Left ventricle myocardium superior (tissue), 1 donor: ENCODE data around the gene PI4KA. TPM values are rescaled to one million over a fixed set of nuclear protein-coding genes. Genes with fewer than 3 reads are reported as not detected.
"Not testable (repeated sequence)": the region's sequence is repeated elsewhere in the genome, so short reads cannot be mapped to it uniquely, and the experiment has no call there.

Source experiments
- ATAC-seq: fragments of 200-7000 bp; cut with Tn5 transposase; one replicate; pipeline ENCODE4 v1.9.1; 2020; ENCODE audit warnings: mild to moderate bottlenecking, moderate library complexity
- DNase-seq: peaks from one replicate; pipeline ENCODE4 v3.0.0-alpha.2; 2020
- intact Hi-C: fragments of 100-400 bp; cut with micrococcal nuclease; formaldehyde crosslinking; loops from one replicate; pipeline ENCODE4 v1.11.0; 2022
- total RNA-seq: library from RNA; stranded (reverse); fragmentation: NEBNext Ultra II Directional; extraction: Animal tissue kit (Norgen Biotek cat#: 25700); gene quantifications from one replicate; pipeline ENCODE4 v1.2.1, GENCODE V29; 2021
- donor health status: DM: no; HTN: yes; CAD: no; lungs with severe emphysema.

PI4KA gene
- total RNA-seq, 1 donor from 2014 or later, result 46.2 TPM

DNA sequence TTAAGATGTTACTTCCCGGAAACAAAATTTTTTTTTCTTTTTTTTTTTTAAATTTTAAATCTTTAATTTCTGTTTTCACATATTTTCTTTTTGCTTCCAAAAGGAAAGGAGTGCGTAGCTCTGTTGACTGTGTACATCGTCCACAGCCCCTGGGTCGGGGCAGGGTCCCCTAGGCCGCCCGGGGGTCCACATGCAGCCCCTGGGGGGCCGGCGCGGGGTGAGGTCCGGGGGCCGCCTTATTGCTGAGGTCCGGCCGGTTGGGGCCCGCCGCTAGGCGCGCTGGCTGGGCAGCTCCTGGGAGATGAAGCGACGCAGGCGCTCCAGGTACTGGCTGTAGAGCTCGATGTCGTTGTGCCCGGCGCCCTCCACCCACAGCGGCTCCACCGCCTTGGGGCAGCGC lies 191.1 kb downstream of the PI4KA start:
- ATAC-seq, DNase-seq, intact Hi-C loops: not testable (repeated sequence)

DNA sequence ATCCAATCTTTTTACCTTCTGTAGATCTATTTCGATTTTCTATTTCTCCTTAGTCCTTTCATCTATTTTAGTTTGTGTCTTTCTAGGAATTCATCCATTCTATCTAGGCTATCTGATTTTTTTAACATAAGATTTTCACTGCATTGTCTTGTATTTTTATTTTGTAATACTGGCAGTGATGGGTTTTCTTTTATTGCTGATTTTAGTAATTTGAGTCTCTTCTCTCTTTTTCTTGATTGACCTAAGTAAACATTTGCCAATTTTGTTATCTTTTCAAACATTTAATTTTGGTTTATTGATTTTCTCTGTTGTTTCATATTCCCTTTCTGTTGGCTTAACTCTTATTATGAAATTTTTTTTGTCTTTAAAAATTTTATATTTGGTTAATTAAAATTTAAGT lies 192.1 kb downstream of the PI4KA start:
- ATAC-seq, result no peak
- intact Hi-C loops, result no loop called here
- DNase-seq, result no peak

DNA sequence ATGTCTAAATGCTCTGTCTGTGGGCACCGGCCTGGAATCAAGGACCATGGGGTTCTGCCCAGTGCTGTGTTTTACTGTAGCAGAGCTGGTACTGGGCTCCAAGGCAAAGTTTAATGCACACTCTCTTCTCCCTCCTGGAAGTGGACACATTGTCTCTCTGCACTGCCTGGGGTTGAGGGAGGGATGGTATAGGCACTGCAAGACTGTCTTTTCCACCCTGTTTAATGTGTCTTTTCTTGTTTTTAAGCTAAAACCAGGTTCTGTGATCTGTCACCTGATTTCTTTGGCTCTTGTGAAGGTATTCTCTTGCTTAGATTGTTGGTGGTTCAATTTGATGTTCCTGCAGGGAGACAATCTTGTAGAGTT lies 194.0 kb downstream of the PI4KA start:
- no peak for DNase-seq
- intact Hi-C loops, result no loop called here
- no peak for ATAC-seq

DNA sequence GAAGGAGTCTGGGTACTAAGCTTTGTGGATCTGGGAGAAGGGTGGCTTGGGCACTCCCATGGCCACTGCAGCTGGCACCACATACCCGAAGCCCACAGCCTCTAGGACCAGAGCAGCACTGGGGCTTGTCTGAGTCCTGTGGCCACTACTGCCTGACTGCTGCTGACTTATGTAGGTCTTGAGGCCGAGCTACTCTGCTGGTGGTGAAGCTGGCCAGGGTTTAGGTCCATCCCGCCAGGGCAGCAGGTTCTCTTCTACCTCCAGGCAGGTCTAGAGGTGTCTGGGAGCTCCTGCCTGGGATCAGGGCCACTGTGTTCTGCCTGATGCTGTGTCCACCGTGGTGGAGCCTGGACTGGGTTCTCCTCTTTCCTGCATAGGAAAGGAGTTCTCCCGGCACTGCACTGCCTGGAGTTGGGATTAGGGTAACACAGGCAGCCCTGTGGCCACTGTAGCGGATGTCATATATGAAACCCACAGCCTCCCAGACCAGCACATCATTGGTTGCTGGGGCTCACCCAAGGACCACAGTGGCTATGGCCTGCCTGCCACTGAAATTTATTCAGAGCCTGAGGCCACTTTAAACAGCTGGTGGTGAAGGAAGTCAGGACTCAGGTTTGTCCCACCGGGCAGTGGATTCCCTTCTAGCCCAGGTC lies 194.5 kb downstream of the PI4KA start:
- ATAC-seq, result no peak
- no peak for DNase-seq
- intact Hi-C loops, result no loop called here

DNA sequence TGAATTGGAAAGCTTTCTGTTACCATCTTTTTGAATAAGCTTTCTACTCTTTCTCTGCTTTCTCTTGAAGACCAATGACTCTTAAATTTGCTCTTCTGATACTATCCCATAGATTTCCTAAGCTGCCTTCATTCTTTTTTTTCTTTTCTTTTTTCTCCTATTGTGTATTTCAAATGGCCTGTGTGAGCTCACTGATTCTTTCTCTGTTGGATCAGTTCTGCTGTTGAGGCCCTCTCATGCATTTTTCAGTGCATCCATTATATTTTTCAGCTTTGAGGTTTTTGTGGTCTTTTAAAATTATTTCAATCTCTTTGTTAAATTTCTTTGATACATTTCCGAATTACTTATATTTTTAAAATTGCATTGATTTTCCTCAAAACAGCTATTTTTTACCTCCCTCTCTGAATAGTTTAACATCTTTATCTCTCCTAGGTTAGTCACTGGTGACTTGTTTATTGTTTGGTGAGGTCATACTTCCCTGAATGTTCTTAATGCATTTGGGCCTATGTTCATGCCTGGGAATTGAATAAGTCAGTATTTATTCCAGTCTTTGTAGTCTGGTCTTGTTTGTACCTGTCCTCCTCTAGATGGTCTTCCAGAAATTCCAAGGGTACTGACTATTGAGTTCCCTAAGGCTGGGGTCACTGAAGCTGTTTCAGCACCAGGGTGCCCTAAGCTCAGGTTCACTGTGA lies 195.3 kb downstream of the PI4KA start:
- DNase-seq (no peak), ATAC-seq (no peak)
- intact Hi-C loops, result no loop called here

DNA sequence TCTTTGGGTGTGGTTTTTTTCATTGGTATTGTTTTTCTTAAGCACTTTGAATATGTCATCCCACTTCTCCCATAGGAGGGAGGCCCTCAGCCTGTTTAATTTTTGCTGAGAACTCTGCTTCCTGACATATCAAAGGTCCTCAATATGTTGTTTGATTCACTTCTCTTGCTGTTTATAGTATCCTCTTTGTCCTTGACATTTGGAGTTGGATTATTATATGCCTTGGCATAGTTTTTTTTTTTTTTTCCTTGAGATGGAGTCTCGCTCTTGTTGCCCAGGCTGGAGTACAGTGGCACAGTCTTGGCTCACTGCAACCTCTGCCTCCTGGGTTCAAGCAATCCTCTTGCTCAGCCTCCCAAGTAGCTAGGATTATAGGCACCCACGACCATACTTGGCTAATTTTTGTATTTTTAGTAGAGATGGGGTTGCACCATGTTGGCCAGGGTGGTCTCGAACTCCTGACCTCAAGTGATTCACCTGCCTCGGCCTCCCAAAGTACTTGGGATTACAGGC lies 196.0 kb downstream of the PI4KA start:
- DNase-seq, ATAC-seq, intact Hi-C loops: not testable (repeated sequence)

DNA sequence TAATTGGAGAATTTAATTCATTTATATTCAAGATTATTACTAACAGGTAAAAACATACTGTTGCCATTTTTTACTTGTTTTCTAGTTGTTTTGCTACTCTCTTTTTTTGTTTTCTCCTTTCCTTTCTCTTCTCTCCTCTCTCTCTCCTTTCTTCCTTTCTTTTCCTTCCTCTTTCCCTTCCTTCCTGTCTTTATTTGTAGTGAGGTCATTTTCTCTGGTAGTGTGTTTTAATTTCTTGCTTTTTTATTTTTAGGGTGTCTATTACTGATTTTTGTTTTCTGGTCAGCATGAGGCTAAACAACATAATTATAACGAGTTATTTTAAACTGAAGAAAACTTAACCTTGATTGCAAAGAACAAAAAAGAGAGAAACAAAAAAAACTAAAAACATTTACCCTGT lies 197.1 kb downstream of the PI4KA start:
- ATAC-seq (no peak), DNase-seq (no peak)
- intact Hi-C loops, result no loop called here

DNA sequence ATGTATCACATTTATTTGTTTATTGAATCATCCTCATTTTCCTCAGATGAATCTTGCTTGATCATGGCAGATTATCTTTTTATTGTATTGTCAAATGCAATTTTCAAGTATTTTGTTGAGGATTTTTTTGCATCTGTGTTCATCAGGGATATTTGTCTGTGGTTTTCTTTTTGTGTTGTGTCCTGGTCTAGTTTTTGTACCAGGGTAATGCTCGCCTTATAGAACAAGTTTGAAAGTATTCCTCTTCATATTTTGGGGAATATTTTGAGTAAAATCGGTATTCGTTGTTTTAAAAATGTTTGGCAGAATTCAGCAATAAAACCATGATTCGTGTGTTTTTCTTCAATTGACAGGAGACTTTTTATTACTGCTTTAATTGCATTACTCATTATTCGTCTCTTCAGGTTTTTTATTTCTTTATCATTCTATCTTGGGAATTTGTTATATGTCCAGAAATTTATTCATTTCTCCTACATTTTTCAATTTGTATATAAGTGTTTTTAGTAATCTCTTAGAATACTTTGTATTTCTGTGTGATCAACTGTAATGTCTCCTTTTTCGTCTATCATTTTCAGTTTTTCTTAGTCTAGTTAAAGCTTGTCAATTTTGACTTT lies 198.1 kb downstream of the PI4KA start:
- intact Hi-C loops, result no loop called here

DNA sequence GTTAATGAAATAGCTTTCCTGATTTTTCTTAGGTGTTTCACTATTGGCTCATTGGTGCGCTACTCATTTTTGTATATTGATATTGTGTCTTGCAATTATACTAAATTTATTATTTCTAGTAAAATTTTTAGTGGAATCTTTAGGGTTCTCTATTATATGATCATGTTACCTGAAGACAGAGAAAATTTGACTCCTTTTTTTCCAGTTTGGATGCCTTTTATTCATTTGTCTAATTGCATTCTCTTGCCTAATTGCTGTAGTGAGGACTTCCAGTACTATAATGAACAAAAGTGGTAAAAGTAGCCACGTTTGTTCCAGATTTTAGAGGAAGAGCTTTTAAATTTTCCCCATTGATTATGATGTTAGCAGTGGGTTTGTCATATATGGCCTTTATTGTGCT lies 198.7 kb downstream of the PI4KA start:
- intact Hi-C loops, result no loop called here
- DNase-seq (no peak), ATAC-seq (no peak)

More for the DNA sequence above, 198.1 kb downstream of the PI4KA start:
- ATAC-seq (no peak), DNase-seq (no peak)

DNA sequence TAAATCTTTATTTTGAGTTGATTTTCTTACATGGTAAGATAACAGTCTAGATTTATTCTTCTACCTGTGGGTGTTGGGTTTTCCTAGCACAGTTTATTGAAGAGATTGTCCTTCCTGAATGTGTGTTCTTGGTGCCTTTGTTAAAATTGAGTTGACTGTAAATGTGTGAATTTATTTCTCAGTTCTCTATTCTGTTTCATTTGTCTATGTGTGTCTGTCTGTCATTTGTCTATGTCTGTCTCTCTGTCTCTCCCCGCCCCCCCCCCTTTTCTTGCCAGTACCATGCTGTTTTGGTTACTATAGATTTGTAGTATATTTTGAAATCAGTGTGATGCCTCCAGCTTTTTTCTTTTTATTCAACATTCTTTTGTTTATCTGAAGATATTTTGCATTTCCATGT lies 199.4 kb downstream of the PI4KA start:
- DNase-seq, result no peak
- intact Hi-C loops, result no loop called here
- no peak for ATAC-seq

DNA sequence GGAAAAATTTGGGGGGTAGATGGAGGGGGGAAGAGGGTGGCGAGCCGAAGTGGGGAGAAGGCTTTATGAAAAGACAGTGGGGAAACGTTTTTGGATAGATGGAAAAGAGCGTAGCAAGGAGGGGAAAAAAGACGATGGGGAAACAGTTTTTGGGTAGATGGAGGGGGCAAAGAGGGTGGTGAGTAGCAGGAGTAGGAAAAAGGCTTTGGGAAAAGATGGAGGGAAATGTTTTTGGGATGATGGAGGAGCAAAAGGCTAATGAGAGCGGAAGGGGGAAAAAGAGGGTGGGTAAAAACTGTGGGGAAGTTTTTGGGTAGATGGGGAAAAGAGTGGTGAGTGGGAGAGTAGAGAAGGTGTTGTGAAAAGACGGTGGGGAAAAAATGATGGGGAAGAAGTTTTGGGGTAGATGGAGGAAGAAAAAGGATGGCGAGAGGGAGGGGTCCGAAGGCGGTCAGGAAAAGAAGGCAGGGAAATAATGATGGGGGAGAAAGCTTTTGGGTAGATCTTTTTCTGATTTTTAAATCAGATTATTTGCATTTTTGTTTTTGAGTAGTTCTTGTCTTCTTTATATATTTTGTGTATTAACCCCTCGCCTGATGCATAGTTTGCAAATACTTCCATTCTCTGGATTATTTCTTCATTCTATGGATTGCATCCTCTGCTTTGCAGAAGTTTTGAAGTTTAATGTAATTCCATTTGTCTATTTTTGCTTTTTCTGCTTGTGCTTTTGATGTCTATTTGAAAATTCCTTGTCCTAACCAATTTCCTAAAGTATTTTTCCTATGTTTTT lies 200.0 kb downstream of the PI4KA start:
- intact Hi-C loops, result no loop called here
- ATAC-seq (no peak), DNase-seq (no peak)

DNA sequence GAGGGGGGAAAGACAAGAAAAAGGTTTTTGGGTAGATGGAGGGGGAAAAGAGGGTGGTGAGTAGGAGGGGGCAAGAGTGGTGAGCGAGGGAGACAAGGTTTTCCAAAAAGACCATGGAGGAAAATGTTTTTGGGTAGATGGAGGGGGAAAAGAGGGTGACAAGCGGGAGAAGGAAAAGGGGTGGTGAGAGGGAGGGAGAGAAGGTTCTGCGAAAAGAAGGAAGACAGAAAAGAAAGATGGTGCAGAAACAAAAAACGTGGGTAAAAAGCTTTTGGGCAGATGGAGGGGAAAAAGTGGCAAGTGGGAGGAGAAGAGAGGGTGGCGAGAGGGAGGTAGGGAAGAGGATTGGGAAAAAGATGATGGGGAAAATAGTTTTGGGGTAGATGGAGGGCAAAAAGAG lies 200.6 kb downstream of the PI4KA start:
- intact Hi-C loops, result no loop called here
- ATAC-seq (no peak), DNase-seq (no peak)

Other genes starting within 250 kb of the PI4KA start
- not detected for gene SERPIND1, start 84.7 kb downstream of the PI4KA start, total RNA-seq
- gene SNAP29, start 196 bp upstream of the PI4KA start, total RNA-seq, result 24.2 TPM
- 54.7 TPM for gene CRKL, start 58.6 kb upstream of the PI4KA start, total RNA-seq
- 0.52 TPM for gene AIFM3, start 108.4 kb upstream of the PI4KA start, total RNA-seq
- 24.4 TPM for gene LZTR1, start 123.5 kb upstream of the PI4KA start, total RNA-seq
- 18.0 TPM for gene THAP7, start 143.3 kb upstream of the PI4KA start, total RNA-seq
- gene P2RX6, start 156.4 kb upstream of the PI4KA start, total RNA-seq, result 1.8 TPM
- gene SLC7A4, start 173.8 kb upstream of the PI4KA start, total RNA-seq, result 0.30 TPM
- not detected for gene LRRC74B, start 187.1 kb upstream of the PI4KA start, total RNA-seq